ENCODE results near the gene PHLDA1.

- TF ChIP-seq CTCF (IDR thresholded peaks at IDR 0.05) (no peak), POLR2AphosphoS5 (IDR thresholded peaks at IDR 0.05) (no peak), POLR2A (IDR thresholded peaks at IDR 0.05) (no peak)
Measured at GRCh38 chr12:76014007-76014406, 17.6 kb downstream of the PHLDA1 start.

Data from prostate gland (tissue), 2 donors.